Fibroblast of the aortic adventitia (primary cell): Measurements from ENCODE around the gene ZACN. TPM values are rescaled to one million over a fixed set of nuclear protein-coding genes. Genes with fewer than 3 reads are reported as not detected.

Source experiments
- DNase-seq: peaks from one replicate; pipeline ENCODE4 v3.0.0-alpha.2; 2010; ENCODE audit warnings: low read depth
- H3K4me3 ChIP-seq: 2 replicates; pipeline ENCODE4 v1.5.1; 2011; ENCODE audit warnings: low read depth, mild to moderate bottlenecking, control low read depth, low read length, moderate library complexity
- total RNA-seq: library from RNA; depleted of rRNA; stranded (reverse); fragments of >200 nt; gene quantifications from 2 replicates; pipeline ENCODE4 v1.2.3, GENCODE V29; 2012; ENCODE audit warnings: low replicate concordance
- TF ChIP-seq, protein P1 (sequence below): IDR thresholded peaks from 2 replicates; pipeline ENCODE4 v1.5.1; 2011; ENCODE audit warnings: mild to moderate bottlenecking, low read length, control low read depth, inconsistent platforms; ENCODE audit not compliant: insufficient read depth

The ZACN gene
- total RNA-seq, 1 donor = not detected

- TF ChIP-seq, protein P1, sequence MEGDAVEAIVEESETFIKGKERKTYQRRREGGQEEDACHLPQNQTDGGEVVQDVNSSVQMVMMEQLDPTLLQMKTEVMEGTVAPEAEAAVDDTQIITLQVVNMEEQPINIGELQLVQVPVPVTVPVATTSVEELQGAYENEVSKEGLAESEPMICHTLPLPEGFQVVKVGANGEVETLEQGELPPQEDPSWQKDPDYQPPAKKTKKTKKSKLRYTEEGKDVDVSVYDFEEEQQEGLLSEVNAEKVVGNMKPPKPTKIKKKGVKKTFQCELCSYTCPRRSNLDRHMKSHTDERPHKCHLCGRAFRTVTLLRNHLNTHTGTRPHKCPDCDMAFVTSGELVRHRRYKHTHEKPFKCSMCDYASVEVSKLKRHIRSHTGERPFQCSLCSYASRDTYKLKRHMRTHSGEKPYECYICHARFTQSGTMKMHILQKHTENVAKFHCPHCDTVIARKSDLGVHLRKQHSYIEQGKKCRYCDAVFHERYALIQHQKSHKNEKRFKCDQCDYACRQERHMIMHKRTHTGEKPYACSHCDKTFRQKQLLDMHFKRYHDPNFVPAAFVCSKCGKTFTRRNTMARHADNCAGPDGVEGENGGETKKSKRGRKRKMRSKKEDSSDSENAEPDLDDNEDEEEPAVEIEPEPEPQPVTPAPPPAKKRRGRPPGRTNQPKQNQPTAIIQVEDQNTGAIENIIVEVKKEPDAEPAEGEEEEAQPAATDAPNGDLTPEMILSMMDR = no peak
- DNase-seq = no peak
- H3K4me3 ChIP-seq = no peak overlapping the region
Measured at GRCh38 chr17:76088041-76088867, 9.3 kb downstream of the ZACN start.

GRCh38 chr17:76088868-76089576 is 10.0 kb downstream of the ZACN start:
- TF ChIP-seq, protein P1 = no peak
- no peak for DNase-seq
- H3K4me3 ChIP-seq = no peak overlapping the region

GRCh38 chr17:76089680-76090516 is 10.9 kb downstream of the ZACN start:
- H3K4me3 ChIP-seq = no peak overlapping the region
- DNase-seq = no peak
- TF ChIP-seq, protein P1 = no peak

- TF ChIP-seq, protein P1 = no peak
- no peak for DNase-seq
- H3K4me3 ChIP-seq = no peak overlapping the region
Measured at GRCh38 chr17:76090517-76091129, 11.6 kb downstream of the ZACN start.

DNA sequence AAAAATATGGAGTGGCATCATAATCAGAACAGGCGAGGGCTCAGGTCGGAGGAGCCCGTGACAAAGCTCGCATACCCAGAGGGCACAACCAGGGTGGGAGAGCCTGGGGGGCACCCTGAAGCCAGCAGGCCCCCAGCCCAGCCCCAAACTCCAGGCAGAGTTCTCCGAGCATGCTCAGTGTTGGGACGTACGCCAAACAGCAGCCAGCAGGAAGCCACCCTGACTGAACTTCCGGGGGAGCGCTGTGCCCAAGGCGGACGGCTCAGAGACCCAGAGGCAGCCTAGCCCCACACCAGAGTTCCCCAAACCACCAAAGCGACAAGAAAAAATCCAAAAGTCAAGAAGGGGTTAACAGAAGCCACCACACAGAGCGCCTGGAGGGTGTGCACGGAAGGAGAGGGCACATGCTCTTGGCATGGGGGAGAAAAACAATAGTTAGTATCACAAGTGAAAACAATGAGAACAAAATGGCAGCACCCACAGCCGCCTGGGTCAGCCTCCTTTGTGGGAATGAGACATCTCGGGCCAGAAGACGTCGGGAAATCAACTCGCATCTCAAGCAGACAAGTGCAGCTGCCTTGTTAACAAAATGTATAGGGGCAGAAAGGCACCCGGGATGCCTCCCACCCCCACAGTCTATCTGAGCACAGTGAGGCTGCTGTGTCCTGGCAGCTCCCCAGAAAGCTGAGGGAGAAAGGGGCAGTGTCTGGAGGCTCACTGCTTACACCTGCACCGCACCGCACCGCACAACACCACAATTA is 12.7 kb downstream of the ZACN start:
- no peak for DNase-seq
- no peak overlapping the region for H3K4me3 ChIP-seq

More for the DNA sequence above, 12.7 kb downstream of the ZACN start:
- TF ChIP-seq, protein P1 = no peak
